Measurements from ENCODE around the gene TGM3. TPM values are rescaled to one million over a fixed set of nuclear protein-coding genes. Genes with fewer than 3 reads are reported as not detected.

The TGM3 gene
- total and polyA plus RNA-seq, 9 donors: 0.04 to 0.46 (median 0.15) TPM; not detected in 4

GRCh38 chr20:2303673-2304072 lies 7.9 kb downstream of the TGM3 start:
- no peak for DNase-seq
- H3K36me3 ChIP-seq: no peaks in the 10 kb centered on the region
- no peak overlapping the region for H3K27ac ChIP-seq
- H3K4me3 ChIP-seq: no peak overlapping the region
- TF ChIP-seq EP300 (IDR thresholded peaks at IDR 0.05) (no peak), POLR2A (IDR thresholded peaks at IDR 0.05) (no peak), CTCF (IDR thresholded peaks at IDR 0.05) (no peak)
- no peaks in the 10 kb centered on the region for H3K27me3 ChIP-seq
- no peaks in the 10 kb centered on the region for H3K9me3 ChIP-seq
- H3K4me1 ChIP-seq (ENCODE audit: insufficient read depth): no peaks in the 10 kb centered on the region
- WGBS, 3 donors: 58 to 68% (median 64%) methylated on average over 6 of the region's 6 CpGs
- intact Hi-C loops (cut with DNase I): loop anchor here in 1 of 4 donors (10.0 kb wide), 1 partner anchor 59 kb away; no protein-coding TSS in a partner anchor

GRCh38 chr20:2304180-2304579 lies 8.4 kb downstream of the TGM3 start:
- DNase-seq: no peak
- Histone ChIP-seq H3K4me3 (no peak overlapping the region), H3K36me3 (no peaks in the 10 kb centered on the region), H3K9me3 (no peaks in the 10 kb centered on the region), H3K27me3 (no peaks in the 10 kb centered on the region), H3K27ac (no peak overlapping the region), H3K4me1 (ENCODE audit: insufficient read depth) (no peaks in the 10 kb centered on the region)
- WGBS, 3 donors: 58 to 71% (median 66%) methylated on average over 7 of the region's 7 CpGs
- TF ChIP-seq CTCF (IDR thresholded peaks at IDR 0.05) (no peak), POLR2A (IDR thresholded peaks at IDR 0.05) (no peak), EP300 (IDR thresholded peaks at IDR 0.05) (no peak)
- intact Hi-C loops (cut with DNase I): loop anchor here in 1 of 4 donors (10.0 kb wide), 1 partner anchor 59 kb away; no protein-coding TSS in a partner anchor

GRCh38 chr20:2305029-2305428 lies 9.2 kb downstream of the TGM3 start:
- 9 to 13% (median 11%) methylated on average over 2 of the region's 2 CpGs for WGBS, 3 donors
- Histone ChIP-seq H3K27ac (no peak overlapping the region), H3K27me3 (no peaks in the 10 kb centered on the region), H3K4me1 (ENCODE audit: insufficient read depth) (no peaks in the 10 kb centered on the region), H3K4me3 (no peak overlapping the region), H3K9me3 (no peaks in the 10 kb centered on the region), H3K36me3 (no peaks in the 10 kb centered on the region)
- intact Hi-C loops (cut with DNase I): loop anchor here in 1 of 4 donors (10.0 kb wide), 1 partner anchor 60 kb away; no protein-coding TSS in a partner anchor
- no peak for TF ChIP-seq POLR2A (IDR thresholded peaks at IDR 0.05)
- TF ChIP-seq CTCF (IDR thresholded peaks at IDR 0.05): no peak
- DNase-seq: no peak

- DNase-seq: no peak
- WGBS, 3 donors: 61 to 66% (median 63%) methylated on average over 9 of the region's 9 CpGs
- Histone ChIP-seq H3K27me3 (no peaks in the 10 kb centered on the region), H3K4me3 (no peak overlapping the region), H3K9me3 (no peaks in the 10 kb centered on the region), H3K27ac (no peak overlapping the region), H3K4me1 (ENCODE audit: insufficient read depth) (no peaks in the 10 kb centered on the region), H3K36me3 (no peaks in the 10 kb centered on the region)
- TF ChIP-seq EP300 (IDR thresholded peaks at IDR 0.05) (no peak), CTCF (IDR thresholded peaks at IDR 0.05) (no peak), POLR2A (IDR thresholded peaks at IDR 0.05) (no peak)
- intact Hi-C loops (cut with DNase I): loop anchor here in 1 of 4 donors (10.0 kb wide), 1 partner anchor 61 kb away; no protein-coding TSS in a partner anchor
Measured at GRCh38 chr20:2305479-2305878, 9.7 kb downstream of the TGM3 start.
